HL-60/S4 (cell line): Measurements from ENCODE around the gene AFG1L.
"Not testable (repeated sequence)": the region's sequence is repeated elsewhere in the genome, so short reads cannot be mapped to it uniquely, and the experiment has no call there.

Source experiments
- in situ Hi-C: fragments of 300-500 bp; cut with MboI; formaldehyde crosslinking; loops from 2 replicates; pipeline ENCODE4 v1.14.3; 2022; ENCODE audit warnings: low sequenced_read_pairs

The AFG1L gene

GRCh38 chr6:108294727-108295625 lies at the start of gene AFG1L:
Gene AFG1L (plus strand): TSS chr6:108295054. CDS start chr6:108295080, 26 bp downstream.
- in situ Hi-C loops: no loop called here

- in situ Hi-C loops: not testable (repeated sequence)
These were observed 49.8 kb upstream of the AFG1L start for GRCh38 chr6:108245095-108245494.

- in situ Hi-C loops: no loop called here
These were observed 46.8 kb upstream of the AFG1L start for GRCh38 chr6:108247965-108248536.

GRCh38 chr6:108250240-108250866 lies 44.5 kb upstream of the AFG1L start:
- in situ Hi-C loops: no loop called here

- in situ Hi-C loops: no loop called here
These were observed 43.6 kb upstream of the AFG1L start for GRCh38 chr6:108251252-108251651.

- in situ Hi-C loops: no loop called here
These were observed 42.8 kb upstream of the AFG1L start for GRCh38 chr6:108252055-108252454.

GRCh38 chr6:108253241-108253640 lies 41.6 kb upstream of the AFG1L start:
- in situ Hi-C loops: no loop called here

- in situ Hi-C loops: no loop called here
These were observed 40.1 kb upstream of the AFG1L start for GRCh38 chr6:108254433-108255410.

GRCh38 chr6:108260126-108260808 lies 34.6 kb upstream of the AFG1L start:
- in situ Hi-C loops: no loop called here

- in situ Hi-C loops: no loop called here
These were observed 33.9 kb upstream of the AFG1L start, which contains the start of gene SNX3 for GRCh38 chr6:108260809-108261569. Gene SNX3 (minus strand): TSS chr6:108261040. CDS start chr6:108260921, 119 bp downstream.

- in situ Hi-C loops: no loop called here
These were observed 31.5 kb upstream of the AFG1L start for GRCh38 chr6:108263371-108263770.

GRCh38 chr6:108268845-108269244 lies 26.0 kb upstream of the AFG1L start:
- in situ Hi-C loops: no loop called here

- in situ Hi-C loops: not testable (repeated sequence)
These were observed 24.9 kb upstream of the AFG1L start for GRCh38 chr6:108269955-108270354.

- in situ Hi-C loops: no loop called here
These were observed 20.3 kb upstream of the AFG1L start for GRCh38 chr6:108274546-108274945.

- in situ Hi-C loops: no loop called here
These were observed 18.9 kb upstream of the AFG1L start for GRCh38 chr6:108275976-108276375.

- in situ Hi-C loops: no loop called here
These were observed 17.6 kb upstream of the AFG1L start for GRCh38 chr6:108277295-108277694.

GRCh38 chr6:108277831-108278230 lies 17.0 kb upstream of the AFG1L start:
- in situ Hi-C loops: no loop called here

- in situ Hi-C loops: no loop called here
These were observed 9.5 kb upstream of the AFG1L start for GRCh38 chr6:108285381-108285780.

- in situ Hi-C loops: no loop called here
These were observed 8.5 kb upstream of the AFG1L start for GRCh38 chr6:108286366-108286765.
